IPS-11a (cell line): Measurements from ENCODE around the gene GRID2IP.
"Not testable (repeated sequence)": the region's sequence is repeated elsewhere in the genome, so short reads cannot be mapped to it uniquely, and the experiment has no call there.

Experiments
- H3K4me3 ChIP-seq: one replicate; pipeline ENCODE4 v1.5.1; 2013; ENCODE audit warnings: low read depth, low read length, control low read depth

The GRID2IP gene

GRCh38 chr7:6495597-6496262, 55.5 kb downstream of the GRID2IP start:
- H3K4me3 ChIP-seq = no peak overlapping the region

GRCh38 chr7:6494365-6494764, 56.9 kb downstream of the GRID2IP start:
- H3K4me3 ChIP-seq = no peak overlapping the region

GRCh38 chr7:6491194-6491593, 60.1 kb downstream of the GRID2IP start:
- no peak overlapping the region for H3K4me3 ChIP-seq

- no peak overlapping the region for H3K4me3 ChIP-seq
Measured at GRCh38 chr7:6489612-6490011, 61.6 kb downstream of the GRID2IP start.

GRCh38 chr7:6487184-6487545, 64.1 kb downstream of the GRID2IP start:
- no peak overlapping the region for H3K4me3 ChIP-seq

- no peak overlapping the region for H3K4me3 ChIP-seq
Measured at GRCh38 chr7:6486438-6487183, 64.7 kb downstream of the GRID2IP start.

GRCh38 chr7:6482743-6483119, 68.5 kb downstream of the GRID2IP start:
- peak overlapping the region; percentile 84 for H3K4me3 ChIP-seq

GRCh38 chr7:6482307-6482706, 69.0 kb downstream of the GRID2IP start:
- no peak overlapping the region for H3K4me3 ChIP-seq

- H3K4me3 ChIP-seq = no peak overlapping the region
Measured at GRCh38 chr7:6481445-6481844, 69.8 kb downstream of the GRID2IP start.

- H3K4me3 ChIP-seq = no peak overlapping the region
Measured at GRCh38 chr7:6480323-6480660, 71.0 kb downstream of the GRID2IP start.

- H3K4me3 ChIP-seq = no peak overlapping the region
Measured at GRCh38 chr7:6479067-6479466, 72.2 kb downstream of the GRID2IP start.

- H3K4me3 ChIP-seq = no peak overlapping the region
Measured at GRCh38 chr7:6478186-6478585, 73.1 kb downstream of the GRID2IP start.

- no peak overlapping the region for H3K4me3 ChIP-seq
Measured at GRCh38 chr7:6477318-6477660, 74.0 kb downstream of the GRID2IP start.

- H3K4me3 ChIP-seq = no peak overlapping the region
Measured at GRCh38 chr7:6476596-6477317, 74.5 kb downstream of the GRID2IP start.

GRCh38 chr7:6475433-6476186, 75.7 kb downstream of the GRID2IP start:
- H3K4me3 ChIP-seq = no peak overlapping the region

GRCh38 chr7:6465862-6466261, 85.4 kb downstream of the GRID2IP start:
- H3K4me3 ChIP-seq = no peak overlapping the region

GRCh38 chr7:6463609-6464008, 87.7 kb downstream of the GRID2IP start:
- not testable (repeated sequence) for H3K4me3 ChIP-seq

GRCh38 chr7:6461946-6462550, 89.2 kb downstream of the GRID2IP start:
- H3K4me3 ChIP-seq = no peak overlapping the region

- no peak overlapping the region for H3K4me3 ChIP-seq
Measured at GRCh38 chr7:6460990-6461584, 90.2 kb downstream of the GRID2IP start.

GRCh38 chr7:6460303-6460702, 91.0 kb downstream of the GRID2IP start:
- no peak overlapping the region for H3K4me3 ChIP-seq

GRCh38 chr7:6458676-6459075, 92.6 kb downstream of the GRID2IP start:
- not testable (repeated sequence) for H3K4me3 ChIP-seq
